ENCODE measurements around the gene CYP19A1.

Gene CYP19A1

GRCh38 chr15:51203797-51204196 lies 134.6 kb downstream of the CYP19A1 start:
- Histone ChIP-seq H3K36me3 (ENCODE audit: control insufficient read depth in 1 of 2, insufficient read depth in 2 of 2, low read length in 2 of 2) (no peaks in the 10 kb centered on the region), H3K9ac (ENCODE audit: low read depth in 1 of 2, low read length in 2 of 2) (no peak overlapping the region), H3K9me3 (ENCODE audit: control insufficient read depth in 1 of 2, low read length in 2 of 2) (no peaks in the 10 kb centered on the region), H3K27ac (ENCODE audit: low read depth, low read length) (no peak overlapping the region), H3K27me3 (ENCODE audit: control insufficient read depth in 1 of 2, insufficient read depth in 2 of 2, low read length in 2 of 2) (peaks cover 0 to 5% of the 10 kb centered on the region in 2 donors), H3K4me1 (ENCODE audit: control insufficient read depth in 1 of 2, insufficient read depth in 2 of 2, low read length in 2 of 2) (no peaks in the 10 kb centered on the region), H3K4me3 (ENCODE audit: low read depth in 1 of 2, low read length in 2 of 2) (no peak overlapping the region)

GRCh38 chr15:51202783-51203182 lies 135.6 kb downstream of the CYP19A1 start:
- Histone ChIP-seq H3K36me3 (ENCODE audit: control insufficient read depth in 1 of 2, insufficient read depth in 2 of 2, low read length in 2 of 2) (no peaks in the 10 kb centered on the region), H3K27me3 (ENCODE audit: control insufficient read depth in 1 of 2, insufficient read depth in 2 of 2, low read length in 2 of 2) (peaks cover 0 to 5% of the 10 kb centered on the region in 2 donors), H3K4me3 (ENCODE audit: low read depth in 1 of 2, low read length in 2 of 2) (no peak overlapping the region), H3K4me1 (ENCODE audit: control insufficient read depth in 1 of 2, insufficient read depth in 2 of 2, low read length in 2 of 2) (no peaks in the 10 kb centered on the region), H3K27ac (ENCODE audit: low read depth, low read length) (no peak overlapping the region), H3K9ac (ENCODE audit: low read depth in 1 of 2, low read length in 2 of 2) (no peak overlapping the region), H3K9me3 (ENCODE audit: control insufficient read depth in 1 of 2, low read length in 2 of 2) (no peaks in the 10 kb centered on the region)

GRCh38 chr15:51201581-51201980 lies 136.8 kb downstream of the CYP19A1 start:
- no peaks in the 10 kb centered on the region for H3K36me3 ChIP-seq (ENCODE audit: control insufficient read depth in 1 of 2, insufficient read depth in 2 of 2, low read length in 2 of 2)
- H3K27me3 ChIP-seq (ENCODE audit: control insufficient read depth in 1 of 2, insufficient read depth in 2 of 2, low read length in 2 of 2): peaks cover 0 to 12% of the 10 kb centered on the region in 2 donors
- no peaks in the 10 kb centered on the region for H3K9me3 ChIP-seq (ENCODE audit: control insufficient read depth in 1 of 2, low read length in 2 of 2)
- no peaks in the 10 kb centered on the region for H3K4me1 ChIP-seq (ENCODE audit: control insufficient read depth in 1 of 2, insufficient read depth in 2 of 2, low read length in 2 of 2)
- no peak overlapping the region for H3K4me3 ChIP-seq (ENCODE audit: low read depth in 1 of 2, low read length in 2 of 2)
- no peak overlapping the region for H3K9ac ChIP-seq (ENCODE audit: low read depth in 1 of 2, low read length in 2 of 2)
- no peak overlapping the region for H3K27ac ChIP-seq (ENCODE audit: low read depth, low read length)

- H3K36me3 ChIP-seq (ENCODE audit: control insufficient read depth in 1 of 2, insufficient read depth in 2 of 2, low read length in 2 of 2): no peaks in the 10 kb centered on the region
- H3K9me3 ChIP-seq (ENCODE audit: control insufficient read depth in 1 of 2, low read length in 2 of 2): no peaks in the 10 kb centered on the region
- no peak overlapping the region for H3K4me3 ChIP-seq (ENCODE audit: low read depth in 1 of 2, low read length in 2 of 2)
- H3K4me1 ChIP-seq (ENCODE audit: control insufficient read depth in 1 of 2, insufficient read depth in 2 of 2, low read length in 2 of 2): peaks cover 0 to 4% of the 10 kb centered on the region in 2 donors
- peaks cover 0 to 12% of the 10 kb centered on the region in 2 donors for H3K27me3 ChIP-seq (ENCODE audit: control insufficient read depth in 1 of 2, insufficient read depth in 2 of 2, low read length in 2 of 2)
- no peak overlapping the region for H3K27ac ChIP-seq (ENCODE audit: low read depth, low read length)
- H3K9ac ChIP-seq (ENCODE audit: low read depth in 1 of 2, low read length in 2 of 2): no peak overlapping the region
These were observed 137.6 kb downstream of the CYP19A1 start for GRCh38 chr15:51200792-51201191.

GRCh38 chr15:51199541-51199940 lies 138.9 kb downstream of the CYP19A1 start:
- H3K36me3 ChIP-seq (ENCODE audit: control insufficient read depth in 1 of 2, insufficient read depth in 2 of 2, low read length in 2 of 2): no peaks in the 10 kb centered on the region
- H3K4me1 ChIP-seq (ENCODE audit: control insufficient read depth in 1 of 2, insufficient read depth in 2 of 2, low read length in 2 of 2): peaks cover 0 to 6% of the 10 kb centered on the region in 2 donors
- H3K27me3 ChIP-seq (ENCODE audit: control insufficient read depth in 1 of 2, insufficient read depth in 2 of 2, low read length in 2 of 2): peaks cover 0 to 12% of the 10 kb centered on the region in 2 donors
- H3K4me3 ChIP-seq (ENCODE audit: low read depth in 1 of 2, low read length in 2 of 2): no peak overlapping the region
- H3K9me3 ChIP-seq (ENCODE audit: control insufficient read depth in 1 of 2, low read length in 2 of 2): no peaks in the 10 kb centered on the region
- no peak overlapping the region for H3K9ac ChIP-seq (ENCODE audit: low read depth in 1 of 2, low read length in 2 of 2)
- no peak overlapping the region for H3K27ac ChIP-seq (ENCODE audit: low read depth, low read length)

- peaks cover under 1 to 12% of the 10 kb centered on the region in 2 donors for H3K27me3 ChIP-seq (ENCODE audit: control insufficient read depth in 1 of 2, insufficient read depth in 2 of 2, low read length in 2 of 2)
- no peak overlapping the region for H3K9ac ChIP-seq (ENCODE audit: low read depth in 1 of 2, low read length in 2 of 2)
- no peak overlapping the region for H3K27ac ChIP-seq (ENCODE audit: low read depth, low read length)
- H3K36me3 ChIP-seq (ENCODE audit: control insufficient read depth in 1 of 2, insufficient read depth in 2 of 2, low read length in 2 of 2): no peaks in the 10 kb centered on the region
- no peaks in the 10 kb centered on the region for H3K9me3 ChIP-seq (ENCODE audit: control insufficient read depth in 1 of 2, low read length in 2 of 2)
- H3K4me1 ChIP-seq (ENCODE audit: control insufficient read depth in 1 of 2, insufficient read depth in 2 of 2, low read length in 2 of 2): peaks cover 0 to 6% of the 10 kb centered on the region in 2 donors
- no peak overlapping the region for H3K4me3 ChIP-seq (ENCODE audit: low read depth in 1 of 2, low read length in 2 of 2)
These were observed 139.6 kb downstream of the CYP19A1 start for GRCh38 chr15:51198701-51199232.

GRCh38 chr15:51195459-51195858 lies 142.9 kb downstream of the CYP19A1 start:
- no peaks in the 10 kb centered on the region for H3K9me3 ChIP-seq (ENCODE audit: control insufficient read depth in 1 of 2, low read length in 2 of 2)
- no peaks in the 10 kb centered on the region for H3K36me3 ChIP-seq (ENCODE audit: control insufficient read depth in 1 of 2, insufficient read depth in 2 of 2, low read length in 2 of 2)
- H3K4me3 ChIP-seq (ENCODE audit: low read depth in 1 of 2, low read length in 2 of 2): no peak overlapping the region
- no peak overlapping the region for H3K27ac ChIP-seq (ENCODE audit: low read depth, low read length)
- peaks cover 8 to 12% of the 10 kb centered on the region in 2 donors for H3K27me3 ChIP-seq (ENCODE audit: control insufficient read depth in 1 of 2, insufficient read depth in 2 of 2, low read length in 2 of 2)
- peaks cover 0 to 6% of the 10 kb centered on the region in 2 donors for H3K4me1 ChIP-seq (ENCODE audit: control insufficient read depth in 1 of 2, insufficient read depth in 2 of 2, low read length in 2 of 2)
- no peak overlapping the region for H3K9ac ChIP-seq (ENCODE audit: low read depth in 1 of 2, low read length in 2 of 2)

- Histone ChIP-seq H3K36me3 (ENCODE audit: control insufficient read depth in 1 of 2, insufficient read depth in 2 of 2, low read length in 2 of 2) (no peaks in the 10 kb centered on the region), H3K9ac (ENCODE audit: low read depth in 1 of 2, low read length in 2 of 2) (no peak overlapping the region), H3K9me3 (ENCODE audit: control insufficient read depth in 1 of 2, low read length in 2 of 2) (no peaks in the 10 kb centered on the region), H3K4me3 (ENCODE audit: low read depth in 1 of 2, low read length in 2 of 2) (no peak overlapping the region), H3K27ac (ENCODE audit: low read depth, low read length) (no peak overlapping the region), H3K4me1 (ENCODE audit: control insufficient read depth in 1 of 2, insufficient read depth in 2 of 2, low read length in 2 of 2) (peaks cover 0 to 6% of the 10 kb centered on the region in 2 donors), H3K27me3 (ENCODE audit: control insufficient read depth in 1 of 2, insufficient read depth in 2 of 2, low read length in 2 of 2) (peaks cover 8% of the 10 kb centered on the region in 2 donors)
These were observed 144.4 kb downstream of the CYP19A1 start for GRCh38 chr15:51193979-51194378.

GRCh38 chr15:51193526-51193925 lies 144.9 kb downstream of the CYP19A1 start:
- Histone ChIP-seq H3K27ac (ENCODE audit: low read depth, low read length) (no peak overlapping the region), H3K36me3 (ENCODE audit: control insufficient read depth in 1 of 2, insufficient read depth in 2 of 2, low read length in 2 of 2) (no peaks in the 10 kb centered on the region), H3K9me3 (ENCODE audit: control insufficient read depth in 1 of 2, low read length in 2 of 2) (no peaks in the 10 kb centered on the region), H3K9ac (ENCODE audit: low read depth in 1 of 2, low read length in 2 of 2) (no peak overlapping the region), H3K4me3 (ENCODE audit: low read depth in 1 of 2, low read length in 2 of 2) (no peak overlapping the region), H3K4me1 (ENCODE audit: control insufficient read depth in 1 of 2, insufficient read depth in 2 of 2, low read length in 2 of 2) (peaks cover 0 to 6% of the 10 kb centered on the region in 2 donors), H3K27me3 (ENCODE audit: control insufficient read depth in 1 of 2, insufficient read depth in 2 of 2, low read length in 2 of 2) (peaks cover 7 to 8% of the 10 kb centered on the region in 2 donors)

GRCh38 chr15:51192521-51193280 lies 145.7 kb downstream of the CYP19A1 start:
- Histone ChIP-seq H3K9ac (ENCODE audit: low read depth in 1 of 2, low read length in 2 of 2) (no peak overlapping the region), H3K36me3 (ENCODE audit: control insufficient read depth in 1 of 2, insufficient read depth in 2 of 2, low read length in 2 of 2) (no peaks in the 10 kb centered on the region), H3K27me3 (ENCODE audit: control insufficient read depth in 1 of 2, insufficient read depth in 2 of 2, low read length in 2 of 2) (peaks cover 7 to 8% of the 10 kb centered on the region in 2 donors), H3K4me3 (ENCODE audit: low read depth in 1 of 2, low read length in 2 of 2) (no peak overlapping the region), H3K27ac (ENCODE audit: low read depth, low read length) (no peak overlapping the region), H3K9me3 (ENCODE audit: control insufficient read depth in 1 of 2, low read length in 2 of 2) (no peaks in the 10 kb centered on the region), H3K4me1 (ENCODE audit: control insufficient read depth in 1 of 2, insufficient read depth in 2 of 2, low read length in 2 of 2) (peaks cover 0 to 6% of the 10 kb centered on the region in 2 donors)
